ENCODE data around the gene PDPN.

DNA sequence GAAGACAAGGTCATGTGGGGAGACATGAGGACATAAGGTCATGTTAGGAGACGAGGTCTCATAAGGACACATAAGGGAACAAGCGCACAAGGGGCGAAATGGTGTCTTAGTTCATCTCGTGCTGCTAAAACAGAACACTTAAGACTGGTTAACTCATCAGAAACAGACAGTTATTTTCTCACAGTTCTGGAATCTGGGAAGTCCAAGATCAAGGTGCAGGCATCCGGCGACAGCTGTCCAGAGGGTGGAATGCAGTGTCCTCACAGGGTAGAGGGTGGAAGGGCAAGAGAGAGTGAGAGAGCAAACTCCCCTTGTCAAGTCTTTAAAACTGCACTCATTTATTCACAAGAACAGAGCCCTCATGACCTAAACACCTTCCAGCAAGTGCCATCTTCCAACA is 34.6 kb upstream of the PDPN start:
- TF ChIP-seq CTCF (IDR thresholded peaks at IDR 0.05) = no peak
- no peak for TF ChIP-seq POLR2A (IDR thresholded peaks at IDR 0.05)
